Measurements from ENCODE around the gene SEH1L. TPM values are rescaled to one million over a fixed set of nuclear protein-coding genes. Genes with fewer than 3 reads are reported as not detected.

Gene SEH1L
- total and polyA plus RNA-seq, 4 donors = 24.2 to 43.8 (median 26.4) TPM

GRCh38 chr18:12908706-12909105 lies 39.1 kb upstream of the SEH1L start:
- Histone ChIP-seq H3K27me3 (ENCODE audit: control insufficient read depth in 3 of 3, insufficient read depth in 3 of 3, low read length in 2 of 3) (peaks cover 0 to 16% (median 6%) of the 10 kb centered on the region in 3 donors), H3K36me3 (ENCODE audit: control insufficient read depth in 4 of 4, insufficient read depth in 4 of 4, low read length in 4 of 4) (no peaks in the 10 kb centered on the region), H3K9ac (ENCODE audit: insufficient read depth in 1 of 2, low read length in 2 of 2) (no peak overlapping the region), H3K9me3 (ENCODE audit: control insufficient read depth in 4 of 4, insufficient read depth in 3 of 4, low read length in 3 of 4) (peaks cover 0 to 7% (median 1%) of the 10 kb centered on the region in 4 donors), H3K4me1 (ENCODE audit: control insufficient read depth in 5 of 5, insufficient read depth in 5 of 5, low read length in 5 of 5) (peaks cover 0 to 27% (median 0%) of the 10 kb centered on the region in 5 donors), H3K4me3 (no peak overlapping the region), H3K27ac (ENCODE audit: low read depth in 1 of 2, low read length in 1 of 2) (no peak overlapping the region)
- WGBS, 2 donors = 82 to 91% methylated on average over 4 of the region's 4 CpGs
- TF ChIP-seq CTCF (IDR thresholded peaks at IDR 0.05; ENCODE audit: control extremely low read depth, extremely low read depth) = no peak
- DNase-seq (peak in 2 of 3 donors; percentile 29 to 36), ATAC-seq (ENCODE audit: insufficient read depth, low FRiP score) (no peak)

DNA sequence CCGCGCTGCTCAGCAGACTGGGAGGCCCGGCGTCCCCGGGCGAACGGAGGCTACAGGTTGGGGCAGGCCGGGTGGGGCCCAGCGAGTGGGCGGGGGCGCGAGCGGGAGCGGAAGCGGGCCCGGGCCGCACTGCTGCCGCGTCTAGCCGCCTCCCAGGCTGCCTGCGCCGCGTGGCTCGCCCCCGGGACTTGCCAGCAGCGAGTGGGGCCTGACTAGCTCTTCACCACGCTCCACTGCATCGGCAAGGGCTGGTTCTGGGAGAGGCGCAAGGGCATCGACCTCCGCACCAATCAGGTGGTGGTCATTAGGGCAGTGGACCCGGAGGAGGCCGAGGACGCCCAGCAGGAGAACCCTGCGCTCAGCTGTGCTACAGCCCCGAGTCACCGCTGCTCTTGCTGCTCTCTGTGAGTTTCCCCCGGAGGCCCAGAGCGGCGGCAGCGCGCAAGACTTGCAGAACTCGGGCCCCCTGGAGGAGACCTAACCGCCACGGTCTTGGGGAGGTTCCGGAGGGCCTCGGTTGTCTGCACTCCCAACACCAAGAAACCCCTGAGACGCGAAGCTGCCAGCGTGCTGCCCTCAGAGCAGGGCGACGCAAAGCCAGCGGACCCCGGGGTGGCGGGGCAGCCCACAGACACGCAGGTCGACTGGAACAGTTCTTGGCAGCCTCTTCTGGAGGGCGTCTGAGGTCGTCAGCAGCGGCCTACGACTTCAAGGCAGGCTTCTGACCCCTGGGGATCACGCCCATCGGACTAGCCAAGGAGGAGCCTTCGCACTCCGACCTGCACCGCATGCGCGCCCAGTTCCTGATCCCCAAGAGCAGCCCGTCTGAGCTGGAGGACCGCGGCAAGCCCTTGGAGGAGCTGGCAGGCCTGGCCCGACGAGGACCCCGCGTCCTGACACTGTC lies 36.5 kb upstream of the SEH1L start:
- Histone ChIP-seq H3K27ac (ENCODE audit: low read depth in 1 of 2, low read length in 1 of 2) (no peak overlapping the region), H3K27me3 (ENCODE audit: control insufficient read depth in 3 of 3, insufficient read depth in 3 of 3, low read length in 2 of 3) (peaks cover 0 to 16% (median 6%) of the 10 kb centered on the region in 3 donors), H3K4me3 (peak overlapping the region; percentile 24), H3K9ac (ENCODE audit: insufficient read depth in 1 of 2, low read length in 2 of 2) (peak overlapping the region in 1 of 2 donors; percentile 32), H3K9me3 (ENCODE audit: control insufficient read depth in 4 of 4, insufficient read depth in 3 of 4, low read length in 3 of 4) (peaks cover 0 to 7% (median 2%) of the 10 kb centered on the region in 4 donors), H3K36me3 (ENCODE audit: control insufficient read depth in 4 of 4, insufficient read depth in 4 of 4, low read length in 4 of 4) (no peaks in the 10 kb centered on the region), H3K4me1 (ENCODE audit: control insufficient read depth in 5 of 5, insufficient read depth in 5 of 5, low read length in 5 of 5) (peaks cover 0 to 27% (median 0%) of the 10 kb centered on the region in 5 donors)
- no peak for TF ChIP-seq CTCF (IDR thresholded peaks at IDR 0.05; ENCODE audit: control extremely low read depth, extremely low read depth)
- 17 to 20% methylated on average over 64 to 75 of the region's 75 CpGs for WGBS, 2 donors
- DNase-seq = peak; percentile 57 to 64 (median 59)
- ATAC-seq (ENCODE audit: insufficient read depth, low FRiP score) = peak; percentile 72

GRCh38 chr18:12911929-12912703 lies 35.7 kb upstream of the SEH1L start:
- ATAC-seq (ENCODE audit: insufficient read depth, low FRiP score) (no peak), DNase-seq (no peak)

More at GRCh38 chr18:12911929-12912703, 35.7 kb upstream of the SEH1L start:
- Histone ChIP-seq H3K9me3 (ENCODE audit: control insufficient read depth in 4 of 4, insufficient read depth in 3 of 4, low read length in 3 of 4) (peaks cover 0 to 7% (median 2%) of the 10 kb centered on the region in 4 donors), H3K36me3 (ENCODE audit: control insufficient read depth in 4 of 4, insufficient read depth in 4 of 4, low read length in 4 of 4) (no peaks in the 10 kb centered on the region), H3K4me3 (no peak overlapping the region), H3K4me1 (ENCODE audit: control insufficient read depth in 5 of 5, insufficient read depth in 5 of 5, low read length in 5 of 5) (peaks cover 0 to 18% (median 0%) of the 10 kb centered on the region in 5 donors), H3K27me3 (ENCODE audit: control insufficient read depth in 3 of 3, insufficient read depth in 3 of 3, low read length in 2 of 3) (peaks cover 0 to 16% (median 6%) of the 10 kb centered on the region in 3 donors), H3K27ac (ENCODE audit: low read depth in 1 of 2, low read length in 1 of 2) (no peak overlapping the region), H3K9ac (ENCODE audit: insufficient read depth in 1 of 2, low read length in 2 of 2) (no peak overlapping the region)
- TF ChIP-seq CTCF (IDR thresholded peaks at IDR 0.05; ENCODE audit: control extremely low read depth, extremely low read depth) = no peak
- WGBS, 2 donors = 61 to 68% methylated on average over 68 to 75 of the region's 75 CpGs
